HepG2 (cell line): ENCODE data around the gene FMNL1. TPM values are rescaled to one million over a fixed set of nuclear protein-coding genes. Genes with fewer than 3 reads are reported as not detected.

Source experiments
- ADNP ChIP-seq: sonication (generic); formaldehyde crosslinking; IDR thresholded peaks from 2 replicates; pipeline ENCODE4 v1.4.0; 2020; ENCODE audit warnings: missing genetic modification reagents
- ATAD3A ChIP-seq: sonication (generic); formaldehyde crosslinking; IDR thresholded peaks from 2 replicates; pipeline ENCODE4 v1.4.0; 2020; ENCODE audit warnings: missing genetic modification reagents
- HDAC1 ChIP-seq: sonication (generic); formaldehyde crosslinking; IDR thresholded peaks from 2 replicates; pipeline ENCODE4 v1.5.1; 2020; ENCODE audit warnings: mild to moderate bottlenecking, missing genetic modification reagents
- KMT2A ChIP-seq: sonication (generic); formaldehyde crosslinking; IDR thresholded peaks from 2 replicates; pipeline ENCODE4 v1.4.0; 2020; ENCODE audit warnings: missing genetic modification reagents
- MTF2 ChIP-seq: sonication (generic); formaldehyde crosslinking; IDR thresholded peaks from 2 replicates; pipeline ENCODE4 v1.5.0; 2020; ENCODE audit warnings: missing genetic modification reagents, borderline replicate concordance
- NCOA2 ChIP-seq: sonication (generic); formaldehyde crosslinking; IDR thresholded peaks from 2 replicates; pipeline ENCODE4 v1.8.0; 2022; ENCODE audit warnings: inconsistent platforms
- NFKB2 ChIP-seq: sonication (generic); formaldehyde crosslinking; IDR thresholded peaks from 2 replicates; pipeline ENCODE4 v1.4.0; 2020; ENCODE audit warnings: missing genetic modification reagents, borderline replicate concordance
- POLR2AphosphoS5 ChIP-seq: IDR thresholded peaks from 2 replicates; pipeline ENCODE4 v1.6.1; 2012; ENCODE audit warnings: low read depth, low read length
- RBM22 ChIP-seq: fragments of 200-400 bp; formaldehyde crosslinking; optimal IDR thresholded peaks from 2 replicates; pipeline ENCODE3; 2017; ENCODE audit warnings: mild to moderate bottlenecking, low read length, moderate library complexity
- RFX5 ChIP-seq: IDR thresholded peaks from 2 replicates; pipeline ENCODE4 v1.6.1; 2011; ENCODE audit warnings: low read depth, low read length, improper control_type of control experiment
- SMYD3 ChIP-seq: sonication (generic); formaldehyde crosslinking; IDR thresholded peaks from 2 replicates; pipeline ENCODE4 v1.8.1; 2023; ENCODE audit warnings: mild to moderate bottlenecking, missing genetic modification reagents
- ZBTB46 ChIP-seq: sonication (generic); formaldehyde crosslinking; IDR thresholded peaks from 2 replicates; pipeline ENCODE4 v1.4.0; 2020; ENCODE audit warnings: mild to moderate bottlenecking, missing genetic modification reagents, borderline replicate concordance
- ZFP1 ChIP-seq: IDR thresholded peaks from 2 replicates; pipeline ENCODE4 v1.6.1; 2016
- ZNF160 ChIP-seq: sonication (generic); formaldehyde crosslinking; IDR thresholded peaks from 2 replicates; pipeline ENCODE4 v1.8.0; 2022; ENCODE audit warnings: mild to moderate bottlenecking, inconsistent platforms, missing genetic modification reagents
- ZNF543 ChIP-seq: sonication (generic); formaldehyde crosslinking; IDR thresholded peaks from 2 replicates; pipeline ENCODE4 v1.4.0; 2020; ENCODE audit warnings: mild to moderate bottlenecking, missing genetic modification reagents
- ZNF619 ChIP-seq: sonication (generic); formaldehyde crosslinking; IDR thresholded peaks from 2 replicates; pipeline ENCODE4 v1.4.0; 2020; ENCODE audit warnings: mild to moderate bottlenecking, missing genetic modification reagents
- ZNF660 ChIP-seq: sonication (generic); formaldehyde crosslinking; IDR thresholded peaks from 2 replicates; pipeline ENCODE4 v1.5.1; 2020; ENCODE audit warnings: mild to moderate bottlenecking, low read depth, missing genetic modification reagents, borderline replicate concordance
- ZNF678 ChIP-seq: sonication (generic); formaldehyde crosslinking; IDR thresholded peaks from 2 replicates; pipeline ENCODE4 v1.4.0; 2020; ENCODE audit warnings: mild to moderate bottlenecking, missing genetic modification reagents
- polyA plus RNA-seq, 8 experiments: library from polyadenylated mRNA; depleted of rRNA in 3 of 8; stranded (reverse) in 7 of 8; unstranded in 1 of 8; fragments of >200 nt; fragmentation: Illumina TruSeq in 4 of 8; extraction: Trizol in 4 of 8; gene quantifications; 2 replicates each; pipeline versions ENCODE4 v1.2.1 to v1.2.3, GENCODE V29; 2011 to 2016; ENCODE audit warnings: low read depth in 4 of 8, missing spikeins in 1 of 8, mixed read lengths in 1 of 8; ENCODE audit not compliant: insufficient read depth in 1 of 8
- total RNA-seq, 5 experiments: library from RNA; depleted of rRNA; stranded (reverse); fragments of >200 nt; fragmentation: Illumina TruSeq; extraction: Trizol; gene quantifications; 2 replicates each; pipeline ENCODE4 v1.2.3, GENCODE V29; 2016; ENCODE audit warnings: low read depth in 1 of 5
- TF ChIP-seq, protein P1 (sequence below), 2 experiments: sonication (generic) in 1 of 2; formaldehyde crosslinking in 1 of 2; IDR thresholded peaks; 2 replicates each; pipeline versions ENCODE4 v1.5.1 to v1.6.1; 2011 to 2020; ENCODE audit warnings: borderline replicate concordance in 1 of 2, low read depth in 1 of 2, low read length in 1 of 2, mild to moderate bottlenecking in 1 of 2, missing genetic modification reagents in 1 of 2, moderate library complexity in 1 of 2
- TF ChIP-seq, protein P2 (sequence below): sonication (generic); formaldehyde crosslinking; IDR thresholded peaks from 2 replicates; pipeline ENCODE4 v1.4.0; 2020; ENCODE audit warnings: missing genetic modification reagents
- TF ChIP-seq, protein P3 (sequence below): sonication (generic); formaldehyde crosslinking; IDR thresholded peaks from 2 replicates; pipeline ENCODE4; 2020; ENCODE audit warnings: missing genetic modification reagents, mild to moderate bottlenecking, borderline replicate concordance
- TF ChIP-seq, protein P4 (sequence below): sonication (generic); formaldehyde crosslinking; IDR thresholded peaks from 2 replicates; pipeline ENCODE4 v1.4.0; 2020; ENCODE audit warnings: missing genetic modification reagents

The FMNL1 gene
- total and polyA plus RNA-seq, 2 of the 13 experiments (the other 11 are each of a cell fraction or from before 2014, with no cell fraction given), result 0.53 to 0.70 TPM

DNA sequence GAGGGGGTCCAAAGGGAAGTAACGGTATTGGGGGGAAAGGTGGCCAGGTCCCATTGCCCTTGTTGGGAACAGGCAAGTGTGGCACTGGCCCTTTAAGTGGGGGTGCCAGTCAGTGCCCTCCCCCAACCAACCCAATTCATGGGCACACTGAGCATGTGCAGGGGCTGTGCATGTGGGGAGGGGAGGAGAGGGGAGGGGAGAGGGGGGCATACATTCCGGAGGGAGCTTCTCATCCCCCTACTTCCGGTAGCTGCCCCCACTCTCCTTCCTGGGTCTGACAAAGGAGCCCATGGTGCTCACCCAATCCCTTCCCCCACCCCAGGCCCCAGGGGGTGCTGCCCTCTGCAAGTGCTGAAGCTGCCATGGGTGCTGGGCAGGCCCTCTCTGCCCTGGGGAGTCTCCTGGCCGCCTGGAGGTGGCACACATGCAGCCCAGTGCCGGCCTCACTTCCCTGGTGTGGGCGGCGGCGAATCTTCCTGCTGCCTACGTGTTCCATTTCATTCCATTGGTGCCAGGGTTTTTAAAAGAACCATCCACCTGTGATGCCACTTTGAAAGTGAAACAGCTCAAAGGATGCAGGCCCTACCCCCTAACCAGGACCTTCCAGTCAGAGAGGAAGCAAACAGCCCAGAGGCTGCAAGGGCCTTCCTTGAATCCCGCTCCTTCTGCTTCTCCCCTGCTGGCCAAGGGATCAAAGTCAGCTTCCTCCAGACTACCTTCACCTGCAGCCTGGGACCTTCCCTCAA, 49.0 kb upstream of the FMNL1 start (continued):
- TF ChIP-seq, protein P1, sequence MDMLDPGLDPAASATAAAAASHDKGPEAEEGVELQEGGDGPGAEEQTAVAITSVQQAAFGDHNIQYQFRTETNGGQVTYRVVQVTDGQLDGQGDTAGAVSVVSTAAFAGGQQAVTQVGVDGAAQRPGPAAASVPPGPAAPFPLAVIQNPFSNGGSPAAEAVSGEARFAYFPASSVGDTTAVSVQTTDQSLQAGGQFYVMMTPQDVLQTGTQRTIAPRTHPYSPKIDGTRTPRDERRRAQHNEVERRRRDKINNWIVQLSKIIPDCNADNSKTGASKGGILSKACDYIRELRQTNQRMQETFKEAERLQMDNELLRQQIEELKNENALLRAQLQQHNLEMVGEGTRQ (IDR thresholded peaks at IDR 0.05; ENCODE audit: low read depth, low read length), result no peak
- TF ChIP-seq, protein P1 (CRISPR knock-in tag; IDR thresholded peaks at IDR 0.05; ENCODE audit: borderline replicate concordance), result no peak
- TF ChIP-seq ZNF660 (CRISPR knock-in tag), result no peak
- TF ChIP-seq ZBTB46, result peak; percentile 63; the same call in 1 of the 2 replicates
- TF ChIP-seq KMT2A (CRISPR knock-in tag), result no peak
- TF ChIP-seq ZNF160 (CRISPR knock-in tag), result 0 out of 2 replicates have a peak, but pooled peaks have one; percentile 4
- peak; percentile 73; the same call in 1 of the 2 replicates for TF ChIP-seq NFKB2 (CRISPR knock-in tag)
- no peak for TF ChIP-seq ADNP (CRISPR knock-in tag)
- TF ChIP-seq, protein P2, sequence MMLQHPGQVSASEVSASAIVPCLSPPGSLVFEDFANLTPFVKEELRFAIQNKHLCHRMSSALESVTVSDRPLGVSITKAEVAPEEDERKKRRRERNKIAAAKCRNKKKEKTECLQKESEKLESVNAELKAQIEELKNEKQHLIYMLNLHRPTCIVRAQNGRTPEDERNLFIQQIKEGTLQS (CRISPR knock-in tag), result peak; percentile 59
- peak; percentile 74 for TF ChIP-seq NCOA2 (CRISPR knock-in tag)
- TF ChIP-seq, protein P3, sequence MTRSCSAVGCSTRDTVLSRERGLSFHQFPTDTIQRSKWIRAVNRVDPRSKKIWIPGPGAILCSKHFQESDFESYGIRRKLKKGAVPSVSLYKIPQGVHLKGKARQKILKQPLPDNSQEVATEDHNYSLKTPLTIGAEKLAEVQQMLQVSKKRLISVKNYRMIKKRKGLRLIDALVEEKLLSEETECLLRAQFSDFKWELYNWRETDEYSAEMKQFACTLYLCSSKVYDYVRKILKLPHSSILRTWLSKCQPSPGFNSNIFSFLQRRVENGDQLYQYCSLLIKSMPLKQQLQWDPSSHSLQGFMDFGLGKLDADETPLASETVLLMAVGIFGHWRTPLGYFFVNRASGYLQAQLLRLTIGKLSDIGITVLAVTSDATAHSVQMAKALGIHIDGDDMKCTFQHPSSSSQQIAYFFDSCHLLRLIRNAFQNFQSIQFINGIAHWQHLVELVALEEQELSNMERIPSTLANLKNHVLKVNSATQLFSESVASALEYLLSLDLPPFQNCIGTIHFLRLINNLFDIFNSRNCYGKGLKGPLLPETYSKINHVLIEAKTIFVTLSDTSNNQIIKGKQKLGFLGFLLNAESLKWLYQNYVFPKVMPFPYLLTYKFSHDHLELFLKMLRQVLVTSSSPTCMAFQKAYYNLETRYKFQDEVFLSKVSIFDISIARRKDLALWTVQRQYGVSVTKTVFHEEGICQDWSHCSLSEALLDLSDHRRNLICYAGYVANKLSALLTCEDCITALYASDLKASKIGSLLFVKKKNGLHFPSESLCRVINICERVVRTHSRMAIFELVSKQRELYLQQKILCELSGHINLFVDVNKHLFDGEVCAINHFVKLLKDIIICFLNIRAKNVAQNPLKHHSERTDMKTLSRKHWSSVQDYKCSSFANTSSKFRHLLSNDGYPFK, result no peak
- TF ChIP-seq, protein P4, sequence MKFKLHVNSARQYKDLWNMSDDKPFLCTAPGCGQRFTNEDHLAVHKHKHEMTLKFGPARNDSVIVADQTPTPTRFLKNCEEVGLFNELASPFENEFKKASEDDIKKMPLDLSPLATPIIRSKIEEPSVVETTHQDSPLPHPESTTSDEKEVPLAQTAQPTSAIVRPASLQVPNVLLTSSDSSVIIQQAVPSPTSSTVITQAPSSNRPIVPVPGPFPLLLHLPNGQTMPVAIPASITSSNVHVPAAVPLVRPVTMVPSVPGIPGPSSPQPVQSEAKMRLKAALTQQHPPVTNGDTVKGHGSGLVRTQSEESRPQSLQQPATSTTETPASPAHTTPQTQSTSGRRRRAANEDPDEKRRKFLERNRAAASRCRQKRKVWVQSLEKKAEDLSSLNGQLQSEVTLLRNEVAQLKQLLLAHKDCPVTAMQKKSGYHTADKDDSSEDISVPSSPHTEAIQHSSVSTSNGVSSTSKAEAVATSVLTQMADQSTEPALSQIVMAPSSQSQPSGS (CRISPR knock-in tag), result 0 out of 2 replicates have a peak, but pooled peaks have one; percentile 31
- TF ChIP-seq ZFP1 (CRISPR knock-in tag), result peak; percentile 80
- TF ChIP-seq MTF2 (CRISPR knock-in tag), result no peak
- peak; percentile 84 for TF ChIP-seq ZNF543 (CRISPR knock-in tag)
- TF ChIP-seq SMYD3 (CRISPR knock-in tag), result no peak
- TF ChIP-seq ZNF678, result no peak
- no peak for TF ChIP-seq RBM22
- TF ChIP-seq ZNF619 (CRISPR knock-in tag), result no peak
- no peak for TF ChIP-seq ATAD3A (CRISPR knock-in tag)
- no peak for TF ChIP-seq RFX5
- peak; percentile 73 for TF ChIP-seq POLR2AphosphoS5
- peak; percentile 72 for TF ChIP-seq HDAC1 (CRISPR knock-in tag)
